ENCODE data around the gene KRT73. TPM values are rescaled to one million over a fixed set of nuclear protein-coding genes. Genes with fewer than 3 reads are reported as not detected.

The KRT73 gene
- total RNA-seq, 1 experiment from 2014 or later, result not detected

DNA sequence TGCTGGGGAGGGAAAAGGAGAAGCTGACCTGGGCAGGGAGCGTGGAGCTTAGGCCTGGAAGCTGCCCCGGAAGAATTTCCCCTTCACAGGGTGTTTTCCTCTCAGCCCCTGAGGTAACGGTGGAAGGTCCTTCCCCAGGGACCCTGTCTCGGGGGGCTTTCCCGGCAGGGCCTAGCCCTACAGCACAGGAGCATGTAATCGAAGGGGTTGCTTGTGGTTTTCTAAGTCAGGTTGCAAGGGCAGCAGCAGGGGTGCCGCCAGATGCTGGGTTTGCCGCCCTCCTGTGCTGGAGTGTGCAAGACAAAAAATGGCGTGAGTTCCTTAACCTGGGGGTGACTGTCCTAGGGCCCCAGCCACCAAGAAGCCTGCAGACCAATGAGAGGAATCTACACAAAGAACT lies 43.1 kb downstream of the KRT73 start:
- TF ChIP-seq, protein P1, sequence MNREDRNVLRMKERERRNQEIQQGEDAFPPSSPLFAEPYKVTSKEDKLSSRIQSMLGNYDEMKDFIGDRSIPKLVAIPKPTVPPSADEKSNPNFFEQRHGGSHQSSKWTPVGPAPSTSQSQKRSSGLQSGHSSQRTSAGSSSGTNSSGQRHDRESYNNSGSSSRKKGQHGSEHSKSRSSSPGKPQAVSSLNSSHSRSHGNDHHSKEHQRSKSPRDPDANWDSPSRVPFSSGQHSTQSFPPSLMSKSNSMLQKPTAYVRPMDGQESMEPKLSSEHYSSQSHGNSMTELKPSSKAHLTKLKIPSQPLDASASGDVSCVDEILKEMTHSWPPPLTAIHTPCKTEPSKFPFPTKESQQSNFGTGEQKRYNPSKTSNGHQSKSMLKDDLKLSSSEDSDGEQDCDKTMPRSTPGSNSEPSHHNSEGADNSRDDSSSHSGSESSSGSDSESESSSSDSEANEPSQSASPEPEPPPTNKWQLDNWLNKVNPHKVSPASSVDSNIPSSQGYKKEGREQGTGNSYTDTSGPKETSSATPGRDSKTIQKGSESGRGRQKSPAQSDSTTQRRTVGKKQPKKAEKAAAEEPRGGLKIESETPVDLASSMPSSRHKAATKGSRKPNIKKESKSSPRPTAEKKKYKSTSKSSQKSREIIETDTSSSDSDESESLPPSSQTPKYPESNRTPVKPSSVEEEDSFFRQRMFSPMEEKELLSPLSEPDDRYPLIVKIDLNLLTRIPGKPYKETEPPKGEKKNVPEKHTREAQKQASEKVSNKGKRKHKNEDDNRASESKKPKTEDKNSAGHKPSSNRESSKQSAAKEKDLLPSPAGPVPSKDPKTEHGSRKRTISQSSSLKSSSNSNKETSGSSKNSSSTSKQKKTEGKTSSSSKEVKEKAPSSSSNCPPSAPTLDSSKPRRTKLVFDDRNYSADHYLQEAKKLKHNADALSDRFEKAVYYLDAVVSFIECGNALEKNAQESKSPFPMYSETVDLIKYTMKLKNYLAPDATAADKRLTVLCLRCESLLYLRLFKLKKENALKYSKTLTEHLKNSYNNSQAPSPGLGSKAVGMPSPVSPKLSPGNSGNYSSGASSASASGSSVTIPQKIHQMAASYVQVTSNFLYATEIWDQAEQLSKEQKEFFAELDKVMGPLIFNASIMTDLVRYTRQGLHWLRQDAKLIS (CRISPR knock-in tag; IDR thresholded peaks at IDR 0.05; ENCODE audit: borderline replicate concordance), result no peak
- TF ChIP-seq, protein P2, sequence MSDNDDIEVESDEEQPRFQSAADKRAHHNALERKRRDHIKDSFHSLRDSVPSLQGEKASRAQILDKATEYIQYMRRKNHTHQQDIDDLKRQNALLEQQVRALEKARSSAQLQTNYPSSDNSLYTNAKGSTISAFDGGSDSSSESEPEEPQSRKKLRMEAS (CRISPR knock-in tag; IDR thresholded peaks at IDR 0.05), result no peak
- TF ChIP-seq FOXJ3 (CRISPR knock-in tag; IDR thresholded peaks at IDR 0.05; ENCODE audit: borderline replicate concordance), result no peak
- TF ChIP-seq SMAD4 (CRISPR knock-in tag; IDR thresholded peaks at IDR 0.05), result no peak
- TF ChIP-seq ZNF423 (CRISPR knock-in tag; IDR thresholded peaks at IDR 0.05), result no peak
- TF ChIP-seq, protein P3, sequence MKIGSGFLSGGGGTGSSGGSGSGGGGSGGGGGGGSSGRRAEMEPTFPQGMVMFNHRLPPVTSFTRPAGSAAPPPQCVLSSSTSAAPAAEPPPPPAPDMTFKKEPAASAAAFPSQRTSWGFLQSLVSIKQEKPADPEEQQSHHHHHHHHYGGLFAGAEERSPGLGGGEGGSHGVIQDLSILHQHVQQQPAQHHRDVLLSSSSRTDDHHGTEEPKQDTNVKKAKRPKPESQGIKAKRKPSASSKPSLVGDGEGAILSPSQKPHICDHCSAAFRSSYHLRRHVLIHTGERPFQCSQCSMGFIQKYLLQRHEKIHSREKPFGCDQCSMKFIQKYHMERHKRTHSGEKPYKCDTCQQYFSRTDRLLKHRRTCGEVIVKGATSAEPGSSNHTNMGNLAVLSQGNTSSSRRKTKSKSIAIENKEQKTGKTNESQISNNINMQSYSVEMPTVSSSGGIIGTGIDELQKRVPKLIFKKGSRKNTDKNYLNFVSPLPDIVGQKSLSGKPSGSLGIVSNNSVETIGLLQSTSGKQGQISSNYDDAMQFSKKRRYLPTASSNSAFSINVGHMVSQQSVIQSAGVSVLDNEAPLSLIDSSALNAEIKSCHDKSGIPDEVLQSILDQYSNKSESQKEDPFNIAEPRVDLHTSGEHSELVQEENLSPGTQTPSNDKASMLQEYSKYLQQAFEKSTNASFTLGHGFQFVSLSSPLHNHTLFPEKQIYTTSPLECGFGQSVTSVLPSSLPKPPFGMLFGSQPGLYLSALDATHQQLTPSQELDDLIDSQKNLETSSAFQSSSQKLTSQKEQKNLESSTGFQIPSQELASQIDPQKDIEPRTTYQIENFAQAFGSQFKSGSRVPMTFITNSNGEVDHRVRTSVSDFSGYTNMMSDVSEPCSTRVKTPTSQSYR (CRISPR knock-in tag; IDR thresholded peaks at IDR 0.05), result no peak
- TF ChIP-seq TCF7 (CRISPR knock-in tag; IDR thresholded peaks at IDR 0.05; ENCODE audit: low read depth), result no peak
- TF ChIP-seq ZNF671 (CRISPR knock-in tag; IDR thresholded peaks at IDR 0.05), result no peak
- no peak for TF ChIP-seq CREM (CRISPR knock-in tag; IDR thresholded peaks at IDR 0.05)
- TF ChIP-seq ZSCAN18 (CRISPR knock-in tag; IDR thresholded peaks at IDR 0.05), result no peak
- no peak for TF ChIP-seq ATF1 (CRISPR knock-in tag; IDR thresholded peaks at IDR 0.05)
- TF ChIP-seq ETV6 (CRISPR knock-in tag; IDR thresholded peaks at IDR 0.05), result no peak
- TF ChIP-seq TEAD4 (CRISPR knock-in tag; IDR thresholded peaks at IDR 0.05), result no peak
- no peak for TF ChIP-seq FOXP1 (CRISPR knock-in tag; IDR thresholded peaks at IDR 0.05; ENCODE audit: borderline replicate concordance)
- POLR2A ChIA-PET, result no interaction called here

GRCh38 chr12:52573743-52574142 lies 44.6 kb downstream of the KRT73 start, which contains the start of gene KRT74:
Gene KRT74, minus strand, starts transcription at chr12:52573843. Its CDS starts 66 bp downstream, at chr12:52573777.
- Mint-ChIP-seq H3K27me3 (ENCODE audit: low read depth) (no peaks in the 10 kb centered on the region), H3K36me3 (no peaks in the 10 kb centered on the region), H3K4me3 (no peak within 1 kb of the TSS), H3K4me1 (no peaks in the 10 kb centered on the region), H3K27ac (no peak within 1 kb of the TSS), H3K9me3 (no peaks in the 10 kb centered on the region)
- DNase-seq (ENCODE audit: low spot score) (no peak), ATAC-seq (no peak)
- no peak for TF ChIP-seq MYBL2 (CRISPR knock-in tag; IDR thresholded peaks at IDR 0.05)
- ChIA-PET CTCF (interaction anchor here (1.2 to 1.6 kb wide), 2 partner anchors 12 to 292 kb away, joined by 6 read pairs; no protein-coding TSS in a partner anchor), POLR2A (no interaction called here)

More for the DNA sequence above, 43.1 kb downstream of the KRT73 start:
- DNase-seq (ENCODE audit: low spot score) (no peak), ATAC-seq (no peak)
- no peaks in the 10 kb centered on the region for H3K4me1 Mint-ChIP-seq
- H3K27ac Mint-ChIP-seq, result no peak overlapping the region
- H3K4me3 Mint-ChIP-seq, result no peak overlapping the region
- CTCF ChIA-PET, result interaction anchor here (1.0 to 2.9 kb wide), 5 partner anchors 179 to 304 kb away, joined by 3 to 12 read pairs (median 4); no protein-coding TSS in a partner anchor
- no peaks in the 10 kb centered on the region for H3K36me3 Mint-ChIP-seq
- H3K27me3 Mint-ChIP-seq (ENCODE audit: low read depth), result no peaks in the 10 kb centered on the region
- H3K9me3 Mint-ChIP-seq, result no peaks in the 10 kb centered on the region
